Glutamatergic neuron (in vitro differentiated cells): ENCODE measurements around the gene RREB1. TPM values are rescaled to one million over a fixed set of nuclear protein-coding genes. Genes with fewer than 3 reads are reported as not detected.
A peak's percentile ranks its signal among the peaks of the same experiment; 100 is the strongest.

Source experiments
- DNase-seq: peaks from one replicate; pipeline ENCODE4 v3.0.0; 2022
- H3K27ac Mint-ChIP-seq: one replicate; pipeline ENCODE4 v1.8.0; 2020; ENCODE audit warnings: mild to moderate bottlenecking, mixed read lengths, inconsistent platforms; ENCODE audit not compliant: unreplicated experiment
- H3K27me3 Mint-ChIP-seq: one replicate; pipeline ENCODE4 v1.8.0; 2020; ENCODE audit warnings: mild to moderate bottlenecking, moderate library complexity, mixed read lengths, inconsistent platforms; ENCODE audit not compliant: unreplicated experiment
- H3K36me3 Mint-ChIP-seq: one replicate; pipeline ENCODE4 v1.8.0; 2020; ENCODE audit warnings: mild to moderate bottlenecking, mixed read lengths, inconsistent platforms; ENCODE audit not compliant: unreplicated experiment
- H3K4me1 Mint-ChIP-seq: one replicate; pipeline ENCODE4 v1.8.0; 2020; ENCODE audit warnings: mild to moderate bottlenecking, low read depth, mixed read lengths, inconsistent platforms; ENCODE audit not compliant: unreplicated experiment
- H3K4me3 Mint-ChIP-seq: one replicate; pipeline ENCODE4 v1.8.0; 2020; ENCODE audit warnings: mild to moderate bottlenecking, mixed read lengths, inconsistent platforms; ENCODE audit not compliant: unreplicated experiment
- H3K9me3 Mint-ChIP-seq: one replicate; pipeline ENCODE4 v1.8.0; 2020; ENCODE audit warnings: mild to moderate bottlenecking, moderate library complexity, mixed read lengths, inconsistent platforms; ENCODE audit not compliant: unreplicated experiment
- total RNA-seq: library from RNA; stranded (reverse); fragmentation: NEBNext Ultra II Directional; extraction: Animal tissue kit (Norgen Biotek cat#: 25700); gene quantifications from one replicate; pipeline ENCODE4 v1.2.1, GENCODE V29; 2021; ENCODE audit not compliant: unreplicated experiment
- TF ChIP-seq, protein P1 (sequence below): fragments of 200-600 bp; sonication (generic); IDR thresholded peaks from one replicate; pipeline ENCODE4 v1.5.0; 2021; ENCODE audit not compliant: partially characterized antibody, unreplicated experiment

RREB1 gene
- total RNA-seq, 1 donor from 2014 or later: 3.4 TPM

DNA sequence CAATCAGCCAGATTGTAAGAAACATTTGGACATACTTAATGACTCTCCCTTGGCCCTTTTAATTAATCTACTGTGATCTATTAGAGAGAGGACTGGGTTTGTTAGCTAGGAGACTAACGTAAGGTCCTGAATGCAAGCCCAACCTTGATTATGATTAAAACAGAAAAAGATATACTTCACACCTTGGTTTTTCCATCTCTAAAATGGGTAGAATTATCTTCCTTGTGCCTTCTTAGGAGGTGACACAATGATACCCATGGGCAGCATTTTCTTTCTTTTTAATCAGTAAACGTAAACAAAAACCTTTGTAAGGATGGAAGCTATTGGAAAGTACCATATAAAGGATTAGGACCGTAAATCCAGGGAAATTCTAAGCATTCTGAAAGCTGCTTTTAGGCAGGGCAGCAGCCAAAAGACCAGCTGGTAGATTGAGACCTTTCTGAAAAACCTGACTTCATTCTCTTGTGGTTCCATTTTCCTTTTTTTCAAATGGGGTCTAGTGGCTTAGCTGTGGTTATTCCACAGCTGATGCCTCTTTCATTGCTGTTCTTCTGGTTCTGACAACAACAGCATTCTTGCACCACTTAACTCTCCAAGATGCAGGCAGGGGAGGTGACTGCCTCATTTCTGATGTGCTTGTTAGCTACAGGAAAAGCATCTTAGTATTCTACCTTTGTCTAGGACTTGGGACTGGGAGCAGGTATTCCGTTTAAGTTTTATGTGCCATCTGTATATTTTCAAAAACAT, 27.4 kb downstream of the RREB1 start:
- peaks cover 19% of the 10 kb centered on the region for H3K4me1 Mint-ChIP-seq
- H3K27me3 Mint-ChIP-seq: no peaks in the 10 kb centered on the region
- H3K36me3 Mint-ChIP-seq: no peaks in the 10 kb centered on the region
- TF ChIP-seq, protein P1, sequence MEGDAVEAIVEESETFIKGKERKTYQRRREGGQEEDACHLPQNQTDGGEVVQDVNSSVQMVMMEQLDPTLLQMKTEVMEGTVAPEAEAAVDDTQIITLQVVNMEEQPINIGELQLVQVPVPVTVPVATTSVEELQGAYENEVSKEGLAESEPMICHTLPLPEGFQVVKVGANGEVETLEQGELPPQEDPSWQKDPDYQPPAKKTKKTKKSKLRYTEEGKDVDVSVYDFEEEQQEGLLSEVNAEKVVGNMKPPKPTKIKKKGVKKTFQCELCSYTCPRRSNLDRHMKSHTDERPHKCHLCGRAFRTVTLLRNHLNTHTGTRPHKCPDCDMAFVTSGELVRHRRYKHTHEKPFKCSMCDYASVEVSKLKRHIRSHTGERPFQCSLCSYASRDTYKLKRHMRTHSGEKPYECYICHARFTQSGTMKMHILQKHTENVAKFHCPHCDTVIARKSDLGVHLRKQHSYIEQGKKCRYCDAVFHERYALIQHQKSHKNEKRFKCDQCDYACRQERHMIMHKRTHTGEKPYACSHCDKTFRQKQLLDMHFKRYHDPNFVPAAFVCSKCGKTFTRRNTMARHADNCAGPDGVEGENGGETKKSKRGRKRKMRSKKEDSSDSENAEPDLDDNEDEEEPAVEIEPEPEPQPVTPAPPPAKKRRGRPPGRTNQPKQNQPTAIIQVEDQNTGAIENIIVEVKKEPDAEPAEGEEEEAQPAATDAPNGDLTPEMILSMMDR: no peak
- DNase-seq: no peak
- H3K27ac Mint-ChIP-seq: no peak overlapping the region
- H3K9me3 Mint-ChIP-seq: no peaks in the 10 kb centered on the region
- H3K4me3 Mint-ChIP-seq: no peak overlapping the region

DNA sequence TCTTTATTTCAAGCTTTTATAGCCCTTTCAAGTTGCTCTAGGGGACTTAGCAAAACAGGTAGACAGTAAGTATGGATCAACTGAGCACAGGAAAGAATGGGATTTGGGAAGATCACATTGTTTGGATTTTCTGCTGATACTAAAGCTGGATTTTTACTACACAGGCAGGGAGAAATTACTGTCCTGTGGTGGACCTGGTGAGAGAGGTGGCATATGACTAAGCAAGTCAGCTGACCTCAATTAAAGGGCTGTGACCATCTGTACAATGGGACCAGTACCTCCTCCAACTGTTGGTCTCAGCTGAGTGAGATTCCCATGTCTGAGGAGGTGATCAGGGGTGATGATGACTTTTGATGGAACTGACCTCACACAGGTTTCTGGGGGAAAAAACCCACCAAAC, 28.0 kb downstream of the RREB1 start:
- no peak for DNase-seq
- TF ChIP-seq, protein P1: no peak
- no peaks in the 10 kb centered on the region for H3K9me3 Mint-ChIP-seq
- H3K27ac Mint-ChIP-seq: no peak overlapping the region
- peaks cover 19% of the 10 kb centered on the region for H3K4me1 Mint-ChIP-seq
- H3K4me3 Mint-ChIP-seq: no peak overlapping the region
- peaks cover 2% of the 10 kb centered on the region for H3K27me3 Mint-ChIP-seq
- H3K36me3 Mint-ChIP-seq: no peaks in the 10 kb centered on the region

DNA sequence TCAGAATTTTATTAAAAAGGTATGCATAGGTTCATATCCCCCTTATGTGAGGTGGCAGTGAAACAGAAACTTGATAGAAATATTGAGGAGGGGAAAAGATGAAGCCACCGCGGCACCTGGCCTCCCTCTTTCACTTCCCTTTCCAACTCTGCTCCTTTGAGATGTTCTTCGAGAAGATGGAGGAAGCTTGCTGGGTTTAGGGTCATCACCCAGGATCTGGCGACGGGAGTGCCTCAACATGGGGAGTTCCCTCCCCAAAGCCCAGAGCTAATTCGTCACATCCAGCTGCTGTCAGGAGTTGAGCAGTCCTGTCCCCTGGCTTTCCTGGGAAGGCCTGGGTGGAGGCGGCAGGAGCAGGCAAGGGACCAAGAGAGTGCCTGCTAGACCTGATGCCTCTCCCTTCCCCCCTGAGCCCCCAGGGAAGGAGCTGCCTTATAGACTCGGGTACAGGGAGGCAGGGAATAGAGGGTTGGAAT, 29.1 kb downstream of the RREB1 start:
- TF ChIP-seq, protein P1: no peak
- H3K4me1 Mint-ChIP-seq: peaks cover 19% of the 10 kb centered on the region
- no peak overlapping the region for H3K27ac Mint-ChIP-seq
- H3K9me3 Mint-ChIP-seq: no peaks in the 10 kb centered on the region
- no peak overlapping the region for H3K4me3 Mint-ChIP-seq
- H3K36me3 Mint-ChIP-seq: no peaks in the 10 kb centered on the region
- peaks cover 2% of the 10 kb centered on the region for H3K27me3 Mint-ChIP-seq
- no peak for DNase-seq

DNA sequence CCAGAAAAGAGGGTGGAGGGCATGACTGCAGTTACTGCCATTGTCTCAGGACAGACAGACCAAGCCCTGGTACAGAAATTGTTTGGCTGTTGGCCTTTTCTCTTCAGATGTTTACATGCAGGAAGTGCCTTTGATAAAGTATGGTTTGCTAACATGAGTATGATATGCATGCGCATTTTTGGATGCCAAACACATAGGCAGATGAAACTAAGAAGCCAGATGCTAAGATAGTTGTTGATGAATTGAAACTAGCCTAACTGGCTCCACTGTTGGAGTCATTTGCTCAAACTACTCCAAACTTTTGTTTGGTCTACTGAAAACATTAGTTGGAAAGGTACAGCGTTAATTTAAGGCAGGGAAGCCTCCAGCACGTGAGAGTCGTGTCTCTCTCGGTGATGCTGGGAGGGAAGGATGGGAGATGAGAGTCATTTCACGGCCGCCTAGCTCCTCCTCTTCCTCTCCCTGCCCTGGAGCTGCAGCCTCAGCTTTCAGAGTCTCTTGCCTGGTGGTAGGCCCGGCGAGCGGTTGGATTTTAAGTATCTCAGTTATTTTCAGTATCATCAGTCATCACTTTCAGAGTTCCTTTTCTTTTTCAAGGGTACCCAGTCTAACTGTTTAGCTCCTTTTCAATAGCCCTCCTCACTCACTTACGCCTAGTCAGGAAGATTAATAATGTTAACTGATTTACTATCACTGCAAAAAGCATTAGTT, 29.7 kb downstream of the RREB1 start:
- TF ChIP-seq, protein P1: no peak
- Mint-ChIP-seq H3K27ac (peak overlapping the region; percentile 80), H3K36me3 (no peaks in the 10 kb centered on the region), H3K27me3 (peaks cover 2% of the 10 kb centered on the region), H3K9me3 (no peaks in the 10 kb centered on the region), H3K4me3 (peak overlapping the region; percentile 57), H3K4me1 (peaks cover 19% of the 10 kb centered on the region)
- peak; percentile 41 for DNase-seq

DNA sequence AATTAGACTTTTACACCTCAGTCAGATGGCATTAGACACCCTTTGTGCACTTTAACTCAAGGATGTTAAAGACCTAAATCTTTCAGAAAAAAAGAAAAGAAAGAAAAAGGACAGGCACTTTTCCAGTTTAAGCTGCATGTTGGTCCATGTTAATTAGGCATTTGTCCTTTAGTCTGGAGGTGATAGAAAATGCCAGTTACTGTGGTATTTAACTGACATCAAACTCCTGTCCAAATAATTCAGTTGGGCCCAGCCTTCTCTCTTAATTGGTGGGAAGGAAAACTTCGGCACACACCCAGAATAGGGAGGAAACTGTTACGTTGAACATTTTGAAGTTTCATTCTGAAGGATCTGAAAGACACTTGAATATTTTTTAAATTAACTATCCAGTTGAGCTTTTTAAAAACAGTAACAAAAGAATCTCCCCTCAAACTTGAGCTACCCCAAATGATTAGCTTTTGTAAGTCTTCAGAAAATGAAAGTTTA, 30.3 kb downstream of the RREB1 start:
- Mint-ChIP-seq H3K27me3 (peaks cover 2% of the 10 kb centered on the region), H3K4me1 (peaks cover 20% of the 10 kb centered on the region), H3K27ac (no peak overlapping the region), H3K36me3 (no peaks in the 10 kb centered on the region), H3K4me3 (no peak overlapping the region), H3K9me3 (no peaks in the 10 kb centered on the region)
- DNase-seq: no peak
- TF ChIP-seq, protein P1: no peak
